Loucy (cell line): ENCODE results near the gene RHBDF2.
"Not testable (repeated sequence)": the region's sequence is repeated elsewhere in the genome, so short reads cannot be mapped to it uniquely, and the experiment has no call there.

Experiments used
- H2AFZ ChIP-seq: fragments of 200-600 bp; sonication (generic); 2 replicates; pipeline ENCODE4 v1.6.0; 2016; ENCODE audit warnings: antibody characterized with exemption, mild to moderate bottlenecking, low read length, moderate library complexity
- H3F3A ChIP-seq: fragments of 200-600 bp; 2 replicates; pipeline ENCODE4 v1.6.0; 2016; ENCODE audit warnings: antibody characterized with exemption, low read depth, mild to moderate bottlenecking
- H3K27me3 ChIP-seq: fragments of 200-600 bp; sonication (generic); 2 replicates; pipeline ENCODE4 v1.6.1; 2014; ENCODE audit warnings: low read length, mild to moderate bottlenecking; ENCODE audit not compliant: insufficient read depth, poor library complexity, severe bottlenecking
- H3K36me3 ChIP-seq: fragments of 200-600 bp; sonication (generic); 2 replicates; pipeline ENCODE4 v1.6.1; 2016; ENCODE audit warnings: low read length; ENCODE audit not compliant: insufficient read depth
- H3K4me1 ChIP-seq: fragments of 200-600 bp; sonication (generic); 2 replicates; pipeline ENCODE4 v1.5.1; 2014; ENCODE audit warnings: low read length, mild to moderate bottlenecking; ENCODE audit not compliant: insufficient read depth, poor library complexity, severe bottlenecking
- H3K4me2 ChIP-seq: fragments of 200-600 bp; sonication (generic); 2 replicates; pipeline ENCODE4 v1.6.0; 2014; ENCODE audit warnings: antibody characterized with exemption, low read length, low read depth, mild to moderate bottlenecking; ENCODE audit not compliant: poor library complexity, severe bottlenecking
- H3K4me3 ChIP-seq: fragments of 200-600 bp; sonication (generic); 2 replicates; pipeline ENCODE4 v1.5.1; 2014; ENCODE audit warnings: low read length, mild to moderate bottlenecking, mixed read lengths; ENCODE audit not compliant: poor library complexity, severe bottlenecking
- H3K79me2 ChIP-seq: fragments of 200-600 bp; sonication (generic); 2 replicates; pipeline ENCODE4 v1.6.1; 2014; ENCODE audit warnings: low read length; ENCODE audit not compliant: insufficient read depth
- H3K9ac ChIP-seq: fragments of 200-600 bp; sonication (generic); 2 replicates; pipeline ENCODE4 v1.6.0; 2014; ENCODE audit warnings: mild to moderate bottlenecking, low read depth, low read length, moderate library complexity; ENCODE audit not compliant: poor library complexity, severe bottlenecking
- H3K9me2 ChIP-seq: fragments of 200-600 bp; sonication (generic); replicated peaks from 2 replicates; pipeline ENCODE4 v1.6.1; 2016; ENCODE audit warnings: low read depth, low read length, mixed read lengths
- H3K9me3 ChIP-seq: fragments of 200-600 bp; sonication (generic); 2 replicates; pipeline ENCODE4 v1.6.1; 2014; ENCODE audit warnings: mild to moderate bottlenecking, antibody characterized with exemption, low read length, low read depth; ENCODE audit not compliant: insufficient read depth
- H4K20me1 ChIP-seq: fragments of 200-600 bp; sonication (generic); 2 replicates; pipeline ENCODE4 v1.6.0; 2014; ENCODE audit warnings: antibody characterized with exemption, low read length, mild to moderate bottlenecking; ENCODE audit not compliant: insufficient read depth, poor library complexity, severe bottlenecking
- CTCF ChIP-seq: fragments of 200-600 bp; sonication (generic); conservative IDR thresholded peaks from 2 replicates; pipeline ENCODE4 v1.5.1; 2014; ENCODE audit warnings: mild to moderate bottlenecking, antibody characterized with exemption, low read length
- EZH2phosphoT487 ChIP-seq: fragments of 200-600 bp; IDR thresholded peaks from 2 replicates; pipeline ENCODE4 v1.6.1; 2018; ENCODE audit warnings: antibody characterized with exemption, mild to moderate bottlenecking, moderate library complexity, borderline replicate concordance

Gene RHBDF2

GRCh38 chr17:76519048-76519966, 18.1 kb upstream of the RHBDF2 start:
- Histone ChIP-seq H2AFZ (no peak overlapping the region), H3K36me3 (no peaks in the 10 kb centered on the region), H3K4me3 (no peak overlapping the region), H3F3A (peaks cover 6% of the 10 kb centered on the region; the same call in 1 of the 2 replicates), H3K9ac (no peak overlapping the region), H3K4me1 (peaks cover 23% of the 10 kb centered on the region), H3K9me2 (no peaks in the 10 kb centered on the region), H3K4me2 (no peak overlapping the region), H3K27me3 (no peaks in the 10 kb centered on the region), H4K20me1 (no peaks in the 10 kb centered on the region), H3K79me2 (no peaks in the 10 kb centered on the region), H3K9me3 (no peaks in the 10 kb centered on the region)
- TF ChIP-seq CTCF (no peak), EZH2phosphoT487 (no peak)

- no peak overlapping the region for H2AFZ ChIP-seq
- H3K27me3 ChIP-seq = no peaks in the 10 kb centered on the region
- H3K4me2 ChIP-seq = no peak overlapping the region
- H3F3A ChIP-seq = peaks cover 6% of the 10 kb centered on the region; the same call in 1 of the 2 replicates
- peaks cover 17% of the 10 kb centered on the region for H3K4me1 ChIP-seq
- no peaks in the 10 kb centered on the region for H3K9me2 ChIP-seq
- H3K79me2 ChIP-seq = no peaks in the 10 kb centered on the region
- H3K36me3 ChIP-seq = no peaks in the 10 kb centered on the region
- no peaks in the 10 kb centered on the region for H4K20me1 ChIP-seq
- TF ChIP-seq CTCF = no peak
- no peak for TF ChIP-seq EZH2phosphoT487
- H3K9ac ChIP-seq = no peak overlapping the region
- H3K9me3 ChIP-seq = no peaks in the 10 kb centered on the region
- no peak overlapping the region for H3K4me3 ChIP-seq
Observed at GRCh38 chr17:76517638-76518038, 16.4 kb upstream of the RHBDF2 start.

- peak overlapping the region; percentile 67 for H3K9ac ChIP-seq
- H4K20me1 ChIP-seq = no peaks in the 10 kb centered on the region
- TF ChIP-seq EZH2phosphoT487 (no peak), CTCF (no peak)
- H3K79me2 ChIP-seq = no peaks in the 10 kb centered on the region
- H3K36me3 ChIP-seq = no peaks in the 10 kb centered on the region
- peak overlapping the region; percentile 62 for H3K4me3 ChIP-seq
- peaks cover 6% of the 10 kb centered on the region; the same call in 1 of the 2 replicates for H3F3A ChIP-seq
- no peaks in the 10 kb centered on the region for H3K9me2 ChIP-seq
- no peaks in the 10 kb centered on the region for H3K9me3 ChIP-seq
- no peaks in the 10 kb centered on the region for H3K27me3 ChIP-seq
- peak overlapping the region; percentile 69 for H3K4me2 ChIP-seq
- H3K4me1 ChIP-seq = peaks cover 17% of the 10 kb centered on the region
- peak overlapping the region; percentile 78 for H2AFZ ChIP-seq
Observed at GRCh38 chr17:76515274-76515949, 14.2 kb upstream of the RHBDF2 start.

GRCh38 chr17:76514355-76514754, 13.1 kb upstream of the RHBDF2 start:
- not testable (repeated sequence) for H3K9me3 ChIP-seq, H3F3A ChIP-seq, H3K4me2 ChIP-seq, H3K36me3 ChIP-seq, H3K9ac ChIP-seq, H3K9me2 ChIP-seq, H3K4me3 ChIP-seq, H2AFZ ChIP-seq, H3K79me2 ChIP-seq, H4K20me1 ChIP-seq, H3K27me3 ChIP-seq
- peaks cover 17% of the 10 kb centered on the region for H3K4me1 ChIP-seq
